ENCODE measurements around the gene QKI.

The QKI gene

GRCh38 chr6:163579880-163580295 is 165.4 kb downstream of the QKI start:
- Histone ChIP-seq H3K9me2 (replicated peaks; ENCODE audit: low read depth, low read length) (no peaks in the 10 kb centered on the region), H3K4me1 (ENCODE audit: insufficient read depth, low read length, poor library complexity, severe bottlenecking) (no peaks in the 10 kb centered on the region), H3K4me2 (ENCODE audit: low read depth, low read length, poor library complexity, severe bottlenecking) (no peak overlapping the region), H3F3A (ENCODE audit: low read depth) (no peaks in the 10 kb centered on the region), H3K9ac (ENCODE audit: low read depth, low read length, poor library complexity, severe bottlenecking) (no peak overlapping the region), H3K36me3 (ENCODE audit: insufficient read depth, low read length) (no peaks in the 10 kb centered on the region), H4K20me1 (ENCODE audit: insufficient read depth, low read length, poor library complexity, severe bottlenecking) (no peaks in the 10 kb centered on the region), H3K79me2 (ENCODE audit: insufficient read depth, low read length) (no peaks in the 10 kb centered on the region), H3K27me3 (ENCODE audit: insufficient read depth, low read length, poor library complexity, severe bottlenecking) (no peaks in the 10 kb centered on the region), H3K4me3 (ENCODE audit: low read length, poor library complexity, severe bottlenecking) (no peak overlapping the region), H3K9me3 (ENCODE audit: insufficient read depth, low read depth, low read length) (no peaks in the 10 kb centered on the region), H2AFZ (ENCODE audit: low read length) (no peak overlapping the region)
- TF ChIP-seq EZH2phosphoT487 (IDR thresholded peaks at IDR 0.05; ENCODE audit: borderline replicate concordance) = no peak
- no peak for TF ChIP-seq CTCF (conservative IDR thresholded peaks at IDR 0.05; ENCODE audit: low read length)

GRCh38 chr6:163580311-163581030 is 166.0 kb downstream of the QKI start:
- H3K9ac ChIP-seq (ENCODE audit: low read depth, low read length, poor library complexity, severe bottlenecking) = no peak overlapping the region
- H3K9me2 ChIP-seq (replicated peaks; ENCODE audit: low read depth, low read length) = no peaks in the 10 kb centered on the region
- no peaks in the 10 kb centered on the region for H3F3A ChIP-seq (ENCODE audit: low read depth)
- H3K79me2 ChIP-seq (ENCODE audit: insufficient read depth, low read length) = no peaks in the 10 kb centered on the region
- no peaks in the 10 kb centered on the region for H3K27me3 ChIP-seq (ENCODE audit: insufficient read depth, low read length, poor library complexity, severe bottlenecking)
- H3K4me3 ChIP-seq (ENCODE audit: low read length, poor library complexity, severe bottlenecking) = no peak overlapping the region
- no peaks in the 10 kb centered on the region for H3K36me3 ChIP-seq (ENCODE audit: insufficient read depth, low read length)
- no peaks in the 10 kb centered on the region for H3K9me3 ChIP-seq (ENCODE audit: insufficient read depth, low read depth, low read length)
- no peak overlapping the region for H3K4me2 ChIP-seq (ENCODE audit: low read depth, low read length, poor library complexity, severe bottlenecking)
- H4K20me1 ChIP-seq (ENCODE audit: insufficient read depth, low read length, poor library complexity, severe bottlenecking) = no peaks in the 10 kb centered on the region
- H3K4me1 ChIP-seq (ENCODE audit: insufficient read depth, low read length, poor library complexity, severe bottlenecking) = no peaks in the 10 kb centered on the region
- TF ChIP-seq CTCF (conservative IDR thresholded peaks at IDR 0.05; ENCODE audit: low read length) = no peak
- no peak for TF ChIP-seq EZH2phosphoT487 (IDR thresholded peaks at IDR 0.05; ENCODE audit: borderline replicate concordance)
- no peak overlapping the region for H2AFZ ChIP-seq (ENCODE audit: low read length)

GRCh38 chr6:163583558-163583957 is 169.0 kb downstream of the QKI start:
- no peaks in the 10 kb centered on the region for H3K36me3 ChIP-seq (ENCODE audit: insufficient read depth, low read length)
- H3K79me2 ChIP-seq (ENCODE audit: insufficient read depth, low read length) = no peaks in the 10 kb centered on the region
- no peak overlapping the region for H3K4me2 ChIP-seq (ENCODE audit: low read depth, low read length, poor library complexity, severe bottlenecking)
- H4K20me1 ChIP-seq (ENCODE audit: insufficient read depth, low read length, poor library complexity, severe bottlenecking) = no peaks in the 10 kb centered on the region
- no peaks in the 10 kb centered on the region for H3K4me1 ChIP-seq (ENCODE audit: insufficient read depth, low read length, poor library complexity, severe bottlenecking)
- H3F3A ChIP-seq (ENCODE audit: low read depth) = no peaks in the 10 kb centered on the region
- H3K4me3 ChIP-seq (ENCODE audit: low read length, poor library complexity, severe bottlenecking) = no peak overlapping the region
- no peaks in the 10 kb centered on the region for H3K9me3 ChIP-seq (ENCODE audit: insufficient read depth, low read depth, low read length)
- no peak for TF ChIP-seq EZH2phosphoT487 (IDR thresholded peaks at IDR 0.05; ENCODE audit: borderline replicate concordance)
- no peak for TF ChIP-seq CTCF (conservative IDR thresholded peaks at IDR 0.05; ENCODE audit: low read length)
- no peak overlapping the region for H3K9ac ChIP-seq (ENCODE audit: low read depth, low read length, poor library complexity, severe bottlenecking)
- no peak overlapping the region for H2AFZ ChIP-seq (ENCODE audit: low read length)
- no peaks in the 10 kb centered on the region for H3K27me3 ChIP-seq (ENCODE audit: insufficient read depth, low read length, poor library complexity, severe bottlenecking)
- no peaks in the 10 kb centered on the region for H3K9me2 ChIP-seq (replicated peaks; ENCODE audit: low read depth, low read length)
